HepG2 (cell line): ENCODE data around the gene CLEC3A. TPM values are rescaled to one million over a fixed set of nuclear protein-coding genes. Genes with fewer than 3 reads are reported as not detected.

ENCODE experiments used
- ATAC-seq: fragments of 200-7000 bp; cut with Tn5 transposase; 3 replicates; pipeline ENCODE4 v1.9.1; 2020; ENCODE audit warnings: mild to moderate bottlenecking, moderate library complexity
- BruUV-seq: library from RNA; stranded (reverse); fragments of 400-500 nt; replicated peaks from 2 replicates; lab custom pipeline; 2021; lab: Mats Ljungman, UMichigan
- CTCF ChIA-PET: fragments of 300-600 bp; formaldehyde crosslinking; extraction: SDS; loops from one replicate; lab custom pipeline; 2021; ENCODE audit warnings: low total read pairs, inconsistent platforms, low intra/inter-chr PET ratio; lab: Yijun Ruan, JAX
- POLR2A ChIA-PET: fragments of 350-600 bp; sonication (Branson Sonifier 250); formaldehyde crosslinking; loops from one replicate; lab custom pipeline; 2020; ENCODE audit warnings: antibody characterized with exemption, inconsistent platforms; lab: Yijun Ruan, JAX
- DNase-seq: peaks from one replicate; pipeline ENCODE4 v3.0.0-alpha.2; 2015; ENCODE audit warnings: low spot score
- FAIRE-seq: peaks from 3 replicates; lab custom pipeline; 2011; peaks lifted over from hg19 to GRCh38; lab: Jason Lieb, UNC
- H2AFZ ChIP-seq: one replicate; pipeline ENCODE4 v1.6.1; 2011; ENCODE audit warnings: low read length, inconsistent platforms
- H3K27ac ChIP-seq: fragments of 300-600 bp; 3 replicates; pipeline ENCODE4 v1.8.0; 2011; ENCODE audit warnings: mixed run types, mild to moderate bottlenecking, mixed read lengths, low read length, inconsistent platforms; ENCODE audit not compliant: insufficient read depth; ENCODE audit errors: extremely low read length
- H3K27me3 ChIP-seq, 2 experiments: fragments of 200-600 bp in 1 of 2; 2 replicates in 1 of 2; 3 replicates in 1 of 2; pipeline versions ENCODE4 v1.6.0 to v1.8.0; 2011; ENCODE audit warnings: low read length in 2 of 2, mild to moderate bottlenecking in 2 of 2, moderate library complexity in 2 of 2, inconsistent platforms in 1 of 2; ENCODE audit not compliant: insufficient read depth in 2 of 2, control insufficient read depth in 1 of 2
- H3K36me3 ChIP-seq, 2 experiments: fragments of 200-600 bp in 1 of 2; replicated peaks in 1 of 2; 2 replicates in 1 of 2; 3 replicates in 1 of 2; pipeline versions ENCODE4 v1.5.1 to v1.8.0; 2011; ENCODE audit warnings: low read length in 2 of 2, inconsistent platforms in 1 of 2; ENCODE audit not compliant: insufficient read depth in 2 of 2, control insufficient read depth in 1 of 2
- H3K4me1 ChIP-seq: 2 replicates; pipeline ENCODE4 v1.5.1; 2012; ENCODE audit warnings: low read length, inconsistent platforms; ENCODE audit not compliant: insufficient read depth
- H3K4me2 ChIP-seq: 2 replicates; pipeline ENCODE4 v1.6.0; 2011; ENCODE audit warnings: low read depth, low read length, inconsistent platforms
- H3K4me3 ChIP-seq, 3 experiments: fragments of 200-600 bp in 1 of 3; sonication (generic), shearing (Covaris generic) in 1 of 3; replicated peaks in 1 of 3; 2 replicates each; pipeline ENCODE4 v1.5.1; 2011 to 2016; ENCODE audit warnings: low read length in 3 of 3, inconsistent platforms in 2 of 3, low read depth in 2 of 3, mild to moderate bottlenecking in 2 of 3, control low read depth in 1 of 3, mixed read lengths in 1 of 3; ENCODE audit not compliant: insufficient read depth in 1 of 3
- H3K79me2 ChIP-seq: one replicate; pipeline ENCODE4 v1.6.1; 2011; ENCODE audit warnings: low read length, inconsistent platforms; ENCODE audit not compliant: insufficient read depth
- H3K9ac ChIP-seq: 2 replicates; pipeline ENCODE4 v1.6.0; 2011; ENCODE audit warnings: mild to moderate bottlenecking, low read depth, low read length, inconsistent platforms; ENCODE audit not compliant: insufficient read depth
- H3K9me3 ChIP-seq: 2 replicates; pipeline ENCODE4 v1.5.1; 2012; ENCODE audit warnings: mild to moderate bottlenecking, low read length
- H4K20me1 ChIP-seq: 2 replicates; pipeline ENCODE4 v1.6.0; 2011; ENCODE audit warnings: inconsistent platforms, mild to moderate bottlenecking, low read length, moderate library complexity; ENCODE audit not compliant: insufficient read depth
- DR1 ChIP-seq: sonication (generic); formaldehyde crosslinking; IDR thresholded peaks from 2 replicates; pipeline ENCODE4 v1.8.0; 2021; ENCODE audit warnings: mild to moderate bottlenecking, missing genetic modification reagents, inconsistent platforms
- DRAP1 ChIP-seq: IDR thresholded peaks from 2 replicates; pipeline ENCODE4 v1.6.1; 2016; ENCODE audit warnings: missing genetic modification reagents, missing compliant biosample characterization
- IKZF4 ChIP-seq: sonication (generic); formaldehyde crosslinking; IDR thresholded peaks from 2 replicates; pipeline ENCODE4 v1.5.1; 2020; ENCODE audit warnings: borderline replicate concordance, mild to moderate bottlenecking, low read depth, missing genetic modification reagents; ENCODE audit errors: not compliant biosample characterization
- KLF12 ChIP-seq: sonication (generic); formaldehyde crosslinking; IDR thresholded peaks from 2 replicates; pipeline ENCODE4 v1.4.0; 2020; ENCODE audit warnings: missing genetic modification reagents, borderline replicate concordance
- PAF1 ChIP-seq: IDR thresholded peaks from 2 replicates; pipeline ENCODE4 v1.6.1; 2016; ENCODE audit warnings: missing genetic modification reagents, missing compliant biosample characterization
- PAX8 ChIP-seq: sonication (generic); formaldehyde crosslinking; IDR thresholded peaks from 2 replicates; pipeline ENCODE4 v1.8.0; 2022; ENCODE audit warnings: mild to moderate bottlenecking, missing genetic modification reagents, borderline replicate concordance
- PHF8 ChIP-seq: sonication (generic); formaldehyde crosslinking; IDR thresholded peaks from 2 replicates; pipeline ENCODE4 v1.5.0; 2020; ENCODE audit warnings: missing genetic modification reagents
- TRIM22 ChIP-seq: fragments of 450-650 bp; IDR thresholded peaks from 2 replicates; pipeline ENCODE4 v1.6.1; 2017
- ZFP62 ChIP-seq: sonication (generic); formaldehyde crosslinking; IDR thresholded peaks from 2 replicates; pipeline ENCODE4 v1.4.0; 2020; ENCODE audit warnings: missing genetic modification reagents
- ZFYVE20 ChIP-seq: sonication (generic); formaldehyde crosslinking; IDR thresholded peaks from 2 replicates; pipeline ENCODE4 v1.8.0; 2023; ENCODE audit warnings: low read depth, mild to moderate bottlenecking, moderate library complexity, missing genetic modification reagents, borderline replicate concordance
- ZNF326 ChIP-seq: sonication (generic); formaldehyde crosslinking; IDR thresholded peaks from 2 replicates; pipeline ENCODE4 v1.4.0; 2020; ENCODE audit warnings: missing genetic modification reagents, borderline replicate concordance
- ZNF382 ChIP-seq: sonication (generic); formaldehyde crosslinking; IDR thresholded peaks from 2 replicates; pipeline ENCODE4 v1.5.0; 2020; ENCODE audit warnings: missing genetic modification reagents, mild to moderate bottlenecking, borderline replicate concordance
- ZNF451 ChIP-seq: sonication (generic); formaldehyde crosslinking; IDR thresholded peaks from 2 replicates; pipeline ENCODE4 v1.5.0; 2020; ENCODE audit warnings: mild to moderate bottlenecking, missing genetic modification reagents
- WGBS: methylation state at CpG from one replicate; pipeline ENCODE4 v1.1.6; 2017; ENCODE audit warnings: low lambda C conversion rate; 5-methylcytosine and 5-hydroxymethylcytosine counted together
- in situ Hi-C: cut with HindIII; loops from 2 replicates; pipeline ENCODE4 v1.10.0; 2017; ENCODE audit warnings: low pct_unique_long_range_greater_than_20kb; ENCODE audit not compliant: extremely low pct_ligation_motif_present
- intact Hi-C: fragments of 100-400 bp; cut with micrococcal nuclease; formaldehyde crosslinking; loops from one replicate; pipeline ENCODE4 v1.10.0; 2022; ENCODE audit not compliant: unreplicated experiment
- polyA plus RNA-seq, 8 experiments: library from polyadenylated mRNA; depleted of rRNA in 3 of 8; stranded (reverse) in 7 of 8; unstranded in 1 of 8; fragments of >200 nt; fragmentation: Illumina TruSeq in 4 of 8; extraction: Trizol in 4 of 8; gene quantifications; 2 replicates each; pipeline versions ENCODE4 v1.2.1 to v1.2.3, GENCODE V29; 2011 to 2016; ENCODE audit warnings: low read depth in 4 of 8, missing spikeins in 1 of 8, mixed read lengths in 1 of 8; ENCODE audit not compliant: insufficient read depth in 1 of 8
- total RNA-seq, 5 experiments: library from RNA; depleted of rRNA; stranded (reverse); fragments of >200 nt; fragmentation: Illumina TruSeq; extraction: Trizol; gene quantifications; 2 replicates each; pipeline ENCODE4 v1.2.3, GENCODE V29; 2016; ENCODE audit warnings: low read depth in 1 of 5
- TF ChIP-seq, protein P1 (sequence below): sonication (generic); formaldehyde crosslinking; IDR thresholded peaks from 2 replicates; pipeline ENCODE4 v1.5.0; 2020; ENCODE audit warnings: mild to moderate bottlenecking, low read depth, missing genetic modification reagents, borderline replicate concordance

CLEC3A gene
- total and polyA plus RNA-seq, 2 of the 13 experiments (the other 11 are each of a cell fraction or from before 2014, with no cell fraction given), result not detected

GRCh38 chr16:78075800-78076199 lies 53.5 kb downstream of the CLEC3A start:
- BruUV-seq, result no TSS peak
- FAIRE-seq, result no peak
- 3% methylated on average over 3 of the region's 3 CpGs for WGBS

More at GRCh38 chr16:78075800-78076199, 53.5 kb downstream of the CLEC3A start:
- Histone ChIP-seq H3K27ac (no peak overlapping the region), H3K27me3 (no peaks in the 10 kb centered on the region), H3K4me2 (no peak overlapping the region), H3K4me3 (no peak overlapping the region), H2AFZ (no peak overlapping the region), H3K9ac (no peak overlapping the region), H3K4me1 (peaks cover 8% of the 10 kb centered on the region; the same call in 1 of the 2 replicates), H3K9me3 (no peaks in the 10 kb centered on the region), H3K36me3 (no peaks in the 10 kb centered on the region), H4K20me1 (no peaks in the 10 kb centered on the region), H3K79me2 (no peaks in the 10 kb centered on the region)
- intact Hi-C loops (no loop called here), in situ Hi-C loops (no loop called here)
- ATAC-seq, result peak; percentile 53
- DNase-seq, result no peak
- ChIA-PET POLR2A (no interaction called here), CTCF (no interaction called here)
- TF ChIP-seq DR1 (CRISPR knock-in tag), result no peak
- TF ChIP-seq ZFYVE20 (CRISPR knock-in tag), result no peak
- no peak for TF ChIP-seq IKZF4 (CRISPR knock-in tag)
- TF ChIP-seq, protein P1, sequence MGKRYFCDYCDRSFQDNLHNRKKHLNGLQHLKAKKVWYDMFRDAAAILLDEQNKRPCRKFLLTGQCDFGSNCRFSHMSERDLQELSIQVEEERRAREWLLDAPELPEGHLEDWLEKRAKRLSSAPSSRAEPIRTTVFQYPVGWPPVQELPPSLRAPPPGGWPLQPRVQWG, result no peak
- TF ChIP-seq KLF12, result no peak
- no peak for TF ChIP-seq ZNF451 (CRISPR knock-in tag)
- no peak for TF ChIP-seq PAX8 (CRISPR knock-in tag)
- TF ChIP-seq TRIM22, result no peak
- no peak for TF ChIP-seq ZNF326 (CRISPR knock-in tag)
- no peak for TF ChIP-seq PHF8 (CRISPR knock-in tag)
- no peak for TF ChIP-seq ZFP62 (CRISPR knock-in tag)
- no peak for TF ChIP-seq DRAP1 (CRISPR knock-in tag)
- TF ChIP-seq ZNF382 (CRISPR knock-in tag), result no peak
- no peak for TF ChIP-seq PAF1 (CRISPR knock-in tag)
